Measurements from ENCODE around the gene MRPL3. TPM values are rescaled to one million over a fixed set of nuclear protein-coding genes. Genes with fewer than 3 reads are reported as not detected.

The MRPL3 gene
- polyA plus RNA-seq, 2 of the 4 experiments (the other 2 are of a cell fraction): 108 to 215 TPM

DNA sequence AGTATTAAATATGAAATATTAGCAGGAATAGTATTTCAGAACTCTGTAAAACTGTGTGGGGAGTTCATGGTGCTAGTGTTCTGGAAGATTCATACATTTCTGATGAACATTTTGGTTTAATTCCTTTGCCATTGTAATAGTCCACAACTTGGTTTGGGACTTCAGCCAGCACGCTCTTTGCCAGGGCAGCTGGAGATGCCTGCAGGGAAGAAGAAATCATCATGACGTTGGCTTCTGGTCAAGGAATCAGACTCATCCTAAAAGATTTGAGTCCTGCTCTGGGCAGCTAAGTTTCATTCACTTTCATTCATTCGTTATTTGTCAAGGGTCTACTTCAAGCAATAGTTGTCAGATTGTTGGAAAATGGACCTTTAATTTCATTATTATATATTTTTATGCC, 32.4 kb upstream of the MRPL3 start:
- WGBS (ENCODE audit: missing lambda C conversion rate): 81% methylated on average over 3 of the region's 3 CpGs
- no peaks in the 10 kb centered on the region for H3K4me1 ChIP-seq
- no peak overlapping the region for H3K4me3 ChIP-seq
- DNase-seq (ENCODE audit: low read depth in 1 of 2, low spot score in 1 of 2): no peak
- no peak for FAIRE-seq
- H3K27ac ChIP-seq: no peak overlapping the region
- no peak for ATAC-seq
- CTCF ChIA-PET: no interaction called here
- no peak for TF ChIP-seq HDAC2 (IDR thresholded peaks at IDR 0.05)
- TF ChIP-seq ESRRA (IDR thresholded peaks at IDR 0.05; ENCODE audit: borderline replicate concordance, low read length): no peak
- TF ChIP-seq CBX2 (IDR thresholded peaks at IDR 0.05; ENCODE audit: borderline replicate concordance, low read depth): no peak
- no peak for TF ChIP-seq HES2 (IDR thresholded peaks at IDR 0.05)
- TF ChIP-seq NR3C1 (IDR thresholded peaks at IDR 0.05): no peak
- TF ChIP-seq, protein P1, sequence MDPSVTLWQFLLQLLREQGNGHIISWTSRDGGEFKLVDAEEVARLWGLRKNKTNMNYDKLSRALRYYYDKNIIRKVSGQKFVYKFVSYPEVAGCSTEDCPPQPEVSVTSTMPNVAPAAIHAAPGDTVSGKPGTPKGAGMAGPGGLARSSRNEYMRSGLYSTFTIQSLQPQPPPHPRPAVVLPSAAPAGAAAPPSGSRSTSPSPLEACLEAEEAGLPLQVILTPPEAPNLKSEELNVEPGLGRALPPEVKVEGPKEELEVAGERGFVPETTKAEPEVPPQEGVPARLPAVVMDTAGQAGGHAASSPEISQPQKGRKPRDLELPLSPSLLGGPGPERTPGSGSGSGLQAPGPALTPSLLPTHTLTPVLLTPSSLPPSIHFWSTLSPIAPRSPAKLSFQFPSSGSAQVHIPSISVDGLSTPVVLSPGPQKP (IDR thresholded peaks at IDR 0.05; ENCODE audit: low read depth, low read length): no peak
- TF ChIP-seq ZNF302 (CRISPR knock-in tag; IDR thresholded peaks at IDR 0.05): no peak
- TF ChIP-seq KDM5A (IDR thresholded peaks at IDR 0.05): no peak
- no peaks in the 10 kb centered on the region for H3K9me3 ChIP-seq
- POLR2A ChIA-PET: no interaction called here
- no peak overlapping the region for H3K4me2 ChIP-seq

- Histone ChIP-seq H3K4me3 (no peak overlapping the region), H3K4me2 (no peak overlapping the region), H3K9me3 (no peaks in the 10 kb centered on the region), H3K27ac (no peak overlapping the region), H3K4me1 (no peaks in the 10 kb centered on the region)
- CTCF ChIA-PET: no interaction called here
- POLR2A ChIA-PET: no interaction called here
- TF ChIP-seq ZFP36 (IDR thresholded peaks at IDR 0.05; ENCODE audit: borderline replicate concordance, partially characterized antibody) (no peak), EP300 (IDR thresholded peaks at IDR 0.05) (no peak), HOXB5 (CRISPR knock-in tag; IDR thresholded peaks at IDR 0.05) (no peak), TFCP2L1 (CRISPR knock-in tag; IDR thresholded peaks at IDR 0.05) (no peak), RFX5 (IDR thresholded peaks at IDR 0.05) (no peak), NPAS2 (CRISPR knock-in tag; IDR thresholded peaks at IDR 0.05; ENCODE audit: borderline replicate concordance) (no peak), ESRRA (IDR thresholded peaks at IDR 0.05; ENCODE audit: borderline replicate concordance, low read length) (no peak), PHF8 (IDR thresholded peaks at IDR 0.05; ENCODE audit: borderline replicate concordance, low read depth) (no peak), RNF2 (IDR thresholded peaks at IDR 0.05; ENCODE audit: borderline replicate concordance, low read depth) (no peak)
- FAIRE-seq (no peak), ATAC-seq (no peak), DNase-seq (ENCODE audit: low read depth in 1 of 2, low spot score in 1 of 2) (no peak)
Observed at GRCh38 chr3:131532645-131533044, 29.9 kb upstream of the MRPL3 start.

DNA sequence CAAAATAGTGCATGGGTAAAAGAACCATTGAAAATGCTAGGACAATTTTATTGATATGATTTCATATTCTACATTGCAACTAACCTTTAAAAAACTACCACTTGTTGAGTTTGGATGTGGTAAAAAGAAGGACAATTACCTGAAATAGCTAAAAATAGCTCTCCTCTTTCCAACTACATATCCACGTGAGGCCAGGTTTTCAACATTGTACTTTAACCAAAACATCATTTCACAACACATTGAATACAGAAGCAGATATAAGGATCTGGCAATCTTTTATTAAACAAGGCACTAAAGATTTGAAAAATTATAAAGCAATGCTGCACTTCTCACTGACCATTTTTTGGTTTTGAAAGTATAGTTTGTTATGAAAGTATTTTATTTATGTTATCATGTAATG, 28.1 kb upstream of the MRPL3 start:
- ChIA-PET POLR2A (no interaction called here), CTCF (no interaction called here)
- Histone ChIP-seq H3K4me1 (no peaks in the 10 kb centered on the region), H3K4me2 (no peak overlapping the region), H3K4me3 (no peak overlapping the region), H3K27ac (no peak overlapping the region), H3K9me3 (no peaks in the 10 kb centered on the region)
- ATAC-seq (no peak), DNase-seq (ENCODE audit: low read depth in 1 of 2, low spot score in 1 of 2) (no peak), FAIRE-seq (no peak)
- 64% methylated on average over 1 of the region's 1 CpG for WGBS (ENCODE audit: missing lambda C conversion rate)
- TF ChIP-seq FOSB (CRISPR knock-in tag; IDR thresholded peaks at IDR 0.05) (no peak), HOXA7 (CRISPR knock-in tag; IDR thresholded peaks at IDR 0.05) (no peak), RAD21 (conservative IDR thresholded peaks at IDR 0.05 in 1 of 2, IDR thresholded peaks at IDR 0.05 in 1 of 2) (no peak), PHF8 (IDR thresholded peaks at IDR 0.05; ENCODE audit: borderline replicate concordance, low read depth) (no peak), HES2 (IDR thresholded peaks at IDR 0.05) (no peak)

DNA sequence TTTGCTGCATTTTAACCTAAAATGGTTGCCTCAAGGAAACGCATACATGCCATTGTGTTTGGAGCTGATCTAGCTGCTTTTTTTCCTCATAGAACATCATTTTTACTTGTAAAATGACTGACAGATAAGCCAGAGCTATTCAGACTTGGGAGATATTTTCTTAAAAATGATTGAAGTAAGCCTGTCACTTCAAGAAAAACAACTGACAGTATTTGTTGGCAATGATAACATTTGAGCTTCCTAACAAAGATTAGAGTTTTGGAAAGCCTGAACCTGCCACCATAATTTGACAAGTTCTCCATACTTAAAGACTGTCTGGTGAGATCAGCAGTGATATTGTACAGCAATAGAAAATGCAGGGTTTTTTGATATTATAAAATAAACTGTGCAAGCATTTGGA, 27.6 kb upstream of the MRPL3 start:
- FAIRE-seq: no peak
- Histone ChIP-seq H3K4me3 (no peak overlapping the region), H3K4me2 (no peak overlapping the region), H3K27ac (no peak overlapping the region), H3K4me1 (no peaks in the 10 kb centered on the region), H3K9me3 (no peaks in the 10 kb centered on the region)
- DNase-seq (ENCODE audit: low read depth in 1 of 2, low spot score in 1 of 2): no peak
- CTCF ChIA-PET: no interaction called here
- POLR2A ChIA-PET: no interaction called here
- WGBS (ENCODE audit: missing lambda C conversion rate): 83% methylated on average over 1 of the region's 1 CpG
- no peak for ATAC-seq
- TF ChIP-seq CHD2 (IDR thresholded peaks at IDR 0.05; ENCODE audit: low read length, partially characterized antibody) (no peak), RARB (CRISPR knock-in tag; IDR thresholded peaks at IDR 0.05) (no peak), ESRRA (IDR thresholded peaks at IDR 0.05; ENCODE audit: borderline replicate concordance, low read length) (no peak), CEBPB (IDR thresholded peaks at IDR 0.05) (no peak), EHMT2 (IDR thresholded peaks at IDR 0.05; ENCODE audit: low read depth) (no peak), MAX (IDR thresholded peaks at IDR 0.05) (no peak), FOSL2 (IDR thresholded peaks at IDR 0.05) (no peak), FOSL2 (CRISPR knock-in tag; IDR thresholded peaks at IDR 0.05) (no peak), NR3C1 (IDR thresholded peaks at IDR 0.05) (no peak), FOXS1 (CRISPR knock-in tag; IDR thresholded peaks at IDR 0.05) (no peak), CTCF (IDR thresholded peaks at IDR 0.05) (no peak)

All from A549 (cell line).